Hepatocyte (in vitro differentiated cells): ENCODE measurements around the gene NDUFA11.

ENCODE experiments used
- EZH2 ChIP-seq: fragments of 200-600 bp; sonication (generic); IDR thresholded peaks from 2 replicates; pipeline ENCODE4 v1.6.1; 2016; ENCODE audit warnings: antibody characterized with exemption, mild to moderate bottlenecking, borderline replicate concordance
- EZH2phosphoT487 ChIP-seq: fragments of 200-600 bp; sonication (generic); IDR thresholded peaks from one replicate; pipeline ENCODE4 v1.6.1; 2018; ENCODE audit warnings: antibody characterized with exemption, mild to moderate bottlenecking, low read depth, moderate library complexity; ENCODE audit not compliant: unreplicated experiment, severe bottlenecking
- TF ChIP-seq, protein P1 (sequence below): fragments of 200-600 bp; sonication (generic); IDR thresholded peaks from 2 replicates; pipeline ENCODE4 v1.5.1; 2016; ENCODE audit warnings: antibody characterized with exemption, mild to moderate bottlenecking; ENCODE audit not compliant: poor library complexity

DNA sequence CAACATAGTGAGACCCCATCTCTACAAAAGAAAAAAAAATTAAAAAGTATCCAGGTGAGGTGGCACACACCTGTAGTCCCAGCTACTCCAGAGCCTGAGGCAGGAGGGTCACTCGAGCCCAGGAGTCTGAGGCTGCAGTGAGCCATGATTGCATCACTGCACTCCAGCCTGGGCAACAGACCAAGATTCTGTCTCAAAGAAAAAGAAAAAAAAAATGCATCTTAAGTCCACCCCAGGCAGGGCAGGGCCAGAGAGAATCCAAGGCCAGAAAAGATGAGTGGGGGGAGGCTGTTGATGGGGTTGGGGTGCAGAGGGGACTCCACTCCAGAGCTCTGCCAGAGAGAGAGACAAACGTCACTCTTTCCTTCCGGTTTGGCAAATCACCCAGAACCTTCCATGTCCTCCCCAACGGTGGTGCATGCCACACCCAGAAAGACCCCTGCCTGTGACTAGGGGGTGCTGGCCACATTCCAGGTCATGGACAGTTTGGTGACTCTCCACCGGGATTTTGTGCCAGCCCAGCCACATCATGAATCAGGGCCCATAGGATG lies 52.8 kb downstream of the NDUFA11 start:
- TF ChIP-seq, protein P1, sequence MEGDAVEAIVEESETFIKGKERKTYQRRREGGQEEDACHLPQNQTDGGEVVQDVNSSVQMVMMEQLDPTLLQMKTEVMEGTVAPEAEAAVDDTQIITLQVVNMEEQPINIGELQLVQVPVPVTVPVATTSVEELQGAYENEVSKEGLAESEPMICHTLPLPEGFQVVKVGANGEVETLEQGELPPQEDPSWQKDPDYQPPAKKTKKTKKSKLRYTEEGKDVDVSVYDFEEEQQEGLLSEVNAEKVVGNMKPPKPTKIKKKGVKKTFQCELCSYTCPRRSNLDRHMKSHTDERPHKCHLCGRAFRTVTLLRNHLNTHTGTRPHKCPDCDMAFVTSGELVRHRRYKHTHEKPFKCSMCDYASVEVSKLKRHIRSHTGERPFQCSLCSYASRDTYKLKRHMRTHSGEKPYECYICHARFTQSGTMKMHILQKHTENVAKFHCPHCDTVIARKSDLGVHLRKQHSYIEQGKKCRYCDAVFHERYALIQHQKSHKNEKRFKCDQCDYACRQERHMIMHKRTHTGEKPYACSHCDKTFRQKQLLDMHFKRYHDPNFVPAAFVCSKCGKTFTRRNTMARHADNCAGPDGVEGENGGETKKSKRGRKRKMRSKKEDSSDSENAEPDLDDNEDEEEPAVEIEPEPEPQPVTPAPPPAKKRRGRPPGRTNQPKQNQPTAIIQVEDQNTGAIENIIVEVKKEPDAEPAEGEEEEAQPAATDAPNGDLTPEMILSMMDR = no peak
- TF ChIP-seq EZH2phosphoT487 (no peak), EZH2 (no peak)
